NCI-H1417 treated with DMSO at 0.1 percent for 48 hours (cell line): ENCODE data around the gene PGD.
A peak's percentile ranks its signal among the peaks of the same experiment; 100 is the strongest.

Experiments used
- DNase-seq: peaks from one replicate; lab custom pipeline; 2025; lab: John Stamatoyannopoulos, UW

Gene PGD

DNA sequence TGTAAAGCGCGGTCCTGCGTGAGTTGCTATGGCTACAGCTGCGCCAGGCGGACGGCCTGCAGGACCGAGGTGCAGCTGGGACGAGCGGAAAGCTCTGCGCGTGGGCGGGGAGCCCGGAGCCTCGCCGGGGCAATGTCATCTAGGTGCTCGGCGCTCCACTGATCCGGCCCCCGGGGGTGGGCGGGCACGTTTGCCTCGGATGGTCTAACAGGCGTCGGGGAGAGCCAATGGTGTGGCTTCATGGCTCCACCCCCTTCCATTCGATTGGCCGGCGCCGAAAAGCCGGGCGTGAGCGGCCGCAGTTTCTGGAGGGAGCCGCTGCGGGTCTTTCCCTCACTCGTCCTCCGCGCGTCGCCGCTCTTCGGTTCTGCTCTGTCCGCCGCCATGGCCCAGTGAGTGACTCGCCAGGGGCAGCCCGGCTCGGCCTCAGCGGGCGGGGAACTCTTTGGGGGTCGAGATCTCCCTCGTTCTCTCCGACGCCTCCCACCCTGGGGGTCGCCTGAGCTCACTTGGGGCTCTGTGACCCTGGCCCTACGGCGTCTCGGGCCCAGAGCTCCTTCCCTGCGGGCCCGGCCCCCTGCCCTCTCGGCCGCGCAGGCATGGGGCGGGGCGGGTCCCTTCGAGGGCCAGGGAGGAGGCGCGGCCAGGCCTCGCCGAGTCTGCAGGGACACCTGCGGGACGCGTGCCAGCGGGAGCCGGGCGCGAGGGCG lies at the start of gene PGD:
TSS of gene PGD (plus strand) at position 331 of the 710 bp plus-strand sequence. CDS start at position 385, 54 bp downstream.
- DNase-seq: peak; percentile 85

DNA sequence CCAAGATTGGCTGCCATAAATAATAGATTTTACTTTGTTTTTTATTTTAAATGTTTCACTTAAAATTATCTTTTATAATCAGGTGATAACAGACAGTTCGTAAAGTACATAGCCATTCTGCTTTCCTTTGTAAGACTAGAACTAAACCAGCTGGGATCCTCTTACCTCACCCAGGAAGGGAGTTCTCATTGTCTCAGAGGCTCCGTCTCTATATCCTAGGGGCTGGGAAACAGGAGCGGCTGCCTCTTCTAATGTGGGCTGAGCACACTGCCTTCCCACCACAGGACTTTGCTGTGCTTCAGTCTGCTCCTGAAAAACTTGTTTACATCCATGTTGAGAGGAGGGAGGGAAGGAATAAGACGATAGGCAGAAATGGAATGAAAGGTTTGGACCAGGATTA lies 45.6 kb upstream of the PGD start:
- no peak for DNase-seq

DNA sequence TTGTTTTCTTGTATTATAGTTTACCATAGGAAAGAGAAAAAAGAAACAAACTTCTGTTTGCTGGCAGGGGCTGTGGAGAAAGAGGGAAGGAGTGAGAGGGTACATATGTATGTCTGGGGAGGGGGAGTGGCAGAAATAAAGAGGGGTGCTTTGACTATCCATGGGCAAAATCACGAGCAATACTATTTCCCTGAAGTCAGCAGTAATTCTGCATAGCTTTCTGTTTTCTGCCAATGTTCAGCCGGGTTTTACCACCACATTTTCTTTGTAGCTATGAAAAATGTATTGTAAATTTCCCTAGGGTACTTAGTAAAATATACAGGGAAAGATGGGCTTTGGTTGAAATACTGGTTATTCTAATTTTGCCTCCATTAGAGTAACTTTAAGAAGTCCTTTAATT lies 45.2 kb upstream of the PGD start:
- no peak for DNase-seq

DNA sequence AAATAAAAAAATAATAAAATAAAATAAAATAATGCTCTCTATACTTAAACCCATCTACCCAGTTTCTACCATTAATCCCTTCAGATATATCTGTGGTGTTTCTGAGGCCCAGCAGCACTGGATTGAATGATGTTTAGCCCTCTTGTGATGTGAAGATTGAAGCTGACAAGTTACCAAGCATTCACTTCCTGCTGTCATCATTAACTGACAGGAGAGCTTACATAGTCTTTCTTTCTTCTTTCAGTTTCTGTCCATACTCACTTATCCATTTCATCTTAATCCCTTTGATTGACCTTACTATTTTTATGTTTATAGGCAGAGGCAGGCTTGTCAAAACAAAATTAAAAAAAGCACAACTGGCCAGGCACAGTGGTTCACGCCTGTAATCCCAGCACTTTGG lies 38.8 kb upstream of the PGD start:
- DNase-seq: no peak

DNA sequence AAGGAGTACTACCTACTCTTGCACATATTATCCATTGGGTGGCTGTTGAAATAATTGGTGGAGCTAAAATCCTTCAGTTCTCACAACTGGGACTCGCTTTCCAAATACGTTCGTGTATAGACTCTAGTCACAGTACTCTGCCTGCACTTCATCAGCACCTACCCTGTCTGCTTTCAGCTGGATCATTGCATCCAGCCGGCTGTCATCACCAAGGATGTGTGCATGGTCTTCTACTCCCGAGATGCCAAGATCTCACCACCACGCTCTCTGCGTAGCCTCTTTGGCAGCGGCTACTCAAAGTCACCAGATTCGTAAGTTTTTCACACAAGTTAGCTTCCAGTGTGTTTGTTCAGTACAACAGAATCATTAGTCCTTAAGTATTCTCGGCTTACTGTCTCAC lies 37.3 kb upstream of the PGD start:
- no peak for DNase-seq

DNA sequence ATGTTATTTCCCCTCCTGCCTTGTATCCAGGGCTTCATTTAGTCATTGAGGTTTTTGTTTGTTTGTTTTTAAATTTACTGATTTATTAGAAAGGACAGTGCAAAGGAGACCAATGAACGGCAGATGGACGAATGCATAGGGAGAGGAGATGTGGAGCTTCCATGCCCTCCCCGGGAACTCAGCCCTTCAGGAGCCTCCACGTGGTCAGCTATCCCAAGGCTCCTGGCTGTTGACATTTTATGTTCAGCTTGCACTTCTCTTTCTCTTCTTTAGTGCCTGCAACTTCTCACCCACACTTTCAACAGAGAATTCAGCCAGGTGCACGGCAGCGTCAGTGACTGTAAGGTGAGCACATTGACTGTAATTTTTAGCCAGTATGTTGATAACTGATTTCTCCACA lies 30.7 kb upstream of the PGD start:
- DNase-seq: no peak

DNA sequence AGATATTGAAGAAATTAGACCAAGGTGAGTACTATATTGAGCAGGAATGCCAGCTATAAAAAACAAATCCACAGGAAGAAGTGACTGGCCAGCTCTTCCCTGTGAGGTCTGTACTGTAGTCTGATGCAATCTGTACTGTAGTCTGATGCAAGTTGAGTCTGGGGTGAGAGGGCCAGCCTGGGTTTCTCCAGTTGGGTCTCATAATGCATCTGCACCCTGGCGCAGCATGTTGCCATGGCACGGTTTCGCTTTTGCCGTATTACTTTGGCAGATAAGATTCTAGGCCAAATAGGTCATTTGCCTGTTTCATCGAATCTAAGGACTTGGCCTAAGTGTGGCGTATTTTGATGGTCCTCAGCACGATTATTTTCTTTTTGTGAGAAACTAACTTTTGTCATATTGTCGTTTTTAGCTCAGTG lies 24.4 kb upstream of the PGD start:
- DNase-seq: no peak

DNA sequence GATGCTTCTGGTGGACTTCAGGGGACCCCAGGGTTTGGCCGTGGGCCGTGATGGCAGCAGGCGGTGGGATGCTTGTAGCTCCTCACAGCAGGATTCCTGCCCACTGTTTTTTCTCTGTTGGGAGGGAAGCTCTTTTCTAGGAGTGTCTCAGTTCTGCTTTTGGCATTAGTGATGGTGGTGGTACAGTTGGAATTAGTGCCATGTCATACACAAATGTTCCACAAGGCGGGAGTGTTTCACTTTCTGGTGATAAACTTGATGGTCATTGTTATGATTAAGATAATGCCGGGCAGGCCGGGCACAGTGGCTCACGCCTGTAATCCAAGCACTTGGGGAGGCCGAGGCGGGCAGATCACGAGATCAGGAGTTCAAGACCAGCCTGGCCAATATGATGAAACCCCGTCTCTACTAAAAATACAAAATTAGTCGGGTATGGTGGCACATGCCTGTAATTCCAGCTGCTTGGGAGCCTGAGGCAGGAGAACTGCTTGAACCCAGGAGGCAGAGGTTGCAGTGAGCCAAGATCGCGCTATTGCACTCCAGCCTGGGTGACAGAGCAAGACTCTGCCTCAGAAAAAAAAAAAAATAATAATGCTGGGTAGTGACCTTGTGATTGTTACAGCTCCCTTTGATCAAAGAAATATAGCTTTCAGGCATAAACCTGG lies 21.4 kb upstream of the PGD start:
- peak; percentile 3 for DNase-seq

DNA sequence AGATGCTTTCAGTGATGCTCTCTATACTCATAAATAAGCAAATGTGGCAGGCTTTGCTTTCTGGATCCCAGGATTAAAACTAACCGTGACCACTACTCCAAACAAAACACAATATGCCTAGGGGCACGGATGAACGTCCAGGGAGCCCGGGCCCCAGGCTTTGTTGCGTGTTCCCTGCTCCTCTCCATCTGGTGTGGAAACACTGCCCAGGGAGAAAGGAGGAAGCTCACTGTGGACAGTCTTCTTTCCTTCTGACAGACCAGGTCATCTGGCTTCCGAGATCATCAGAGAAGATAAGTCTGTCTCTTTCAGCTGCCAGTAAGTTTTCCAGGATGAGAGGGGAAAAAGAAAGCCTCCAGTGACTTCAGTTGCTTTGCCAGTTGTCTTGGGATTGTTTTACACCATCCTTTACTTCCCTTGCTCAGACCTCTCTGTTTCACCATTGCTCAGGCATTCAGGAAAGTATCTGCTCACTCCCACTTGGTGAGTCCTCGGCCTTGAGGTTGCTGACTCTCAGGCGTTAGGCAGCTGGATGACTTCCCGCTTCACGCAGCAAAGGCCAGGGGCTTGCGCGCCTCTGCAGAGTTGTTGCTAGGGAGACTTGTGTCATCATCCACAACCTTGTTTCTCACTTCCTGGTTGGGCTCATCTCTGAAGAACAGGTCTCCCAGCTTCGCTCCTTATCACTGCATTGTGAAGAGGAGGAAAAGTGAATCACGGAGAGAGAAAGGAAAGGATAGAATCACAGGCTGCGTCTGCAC lies 20.6 kb upstream of the PGD start:
- DNase-seq: no peak

DNA sequence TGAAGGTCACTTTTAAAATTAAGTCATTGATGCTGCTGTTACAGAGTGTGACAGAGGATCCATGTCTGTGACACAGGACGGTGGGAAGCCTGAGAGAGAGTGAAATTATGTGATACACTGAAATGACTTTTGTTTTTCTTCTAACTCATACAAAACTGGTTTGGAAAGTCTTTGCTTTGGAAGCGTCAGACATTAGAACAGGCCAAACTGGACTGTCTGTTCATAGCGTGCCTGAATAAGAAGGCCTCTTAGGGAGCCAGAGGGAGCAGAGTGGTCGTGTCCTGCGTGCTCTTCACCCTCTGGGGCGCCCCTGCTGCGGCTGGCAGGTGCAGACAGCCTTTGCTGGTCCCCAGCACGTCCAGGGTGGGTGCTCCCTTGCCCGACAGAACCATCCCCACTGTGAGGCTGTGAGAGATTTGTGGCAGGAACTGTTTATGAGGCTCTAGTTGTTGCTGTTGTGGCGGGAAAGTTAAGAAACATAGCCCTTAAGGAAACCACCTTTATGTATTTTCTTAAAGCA lies 19.7 kb upstream of the PGD start:
- DNase-seq: no peak

DNA sequence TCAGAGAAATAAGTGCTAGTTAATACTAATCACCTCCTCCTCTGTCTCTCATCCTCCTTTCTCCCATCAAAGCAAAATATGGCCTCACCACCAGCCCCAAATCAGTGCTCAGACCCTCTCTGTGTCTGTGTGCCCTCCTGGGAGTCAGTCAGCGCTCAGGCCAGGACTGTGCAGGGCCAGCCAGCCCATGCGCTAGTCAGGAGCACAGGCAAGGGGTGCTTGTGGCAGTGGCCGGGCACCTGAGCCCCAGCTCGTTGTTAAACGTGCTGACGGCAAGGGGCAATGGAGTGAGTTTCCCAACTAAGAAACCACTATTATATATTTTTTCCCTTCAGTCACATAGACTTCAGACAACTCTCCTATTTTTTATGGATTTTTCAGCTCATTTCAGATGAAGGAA lies 19.2 kb upstream of the PGD start:
- DNase-seq: no peak

DNA sequence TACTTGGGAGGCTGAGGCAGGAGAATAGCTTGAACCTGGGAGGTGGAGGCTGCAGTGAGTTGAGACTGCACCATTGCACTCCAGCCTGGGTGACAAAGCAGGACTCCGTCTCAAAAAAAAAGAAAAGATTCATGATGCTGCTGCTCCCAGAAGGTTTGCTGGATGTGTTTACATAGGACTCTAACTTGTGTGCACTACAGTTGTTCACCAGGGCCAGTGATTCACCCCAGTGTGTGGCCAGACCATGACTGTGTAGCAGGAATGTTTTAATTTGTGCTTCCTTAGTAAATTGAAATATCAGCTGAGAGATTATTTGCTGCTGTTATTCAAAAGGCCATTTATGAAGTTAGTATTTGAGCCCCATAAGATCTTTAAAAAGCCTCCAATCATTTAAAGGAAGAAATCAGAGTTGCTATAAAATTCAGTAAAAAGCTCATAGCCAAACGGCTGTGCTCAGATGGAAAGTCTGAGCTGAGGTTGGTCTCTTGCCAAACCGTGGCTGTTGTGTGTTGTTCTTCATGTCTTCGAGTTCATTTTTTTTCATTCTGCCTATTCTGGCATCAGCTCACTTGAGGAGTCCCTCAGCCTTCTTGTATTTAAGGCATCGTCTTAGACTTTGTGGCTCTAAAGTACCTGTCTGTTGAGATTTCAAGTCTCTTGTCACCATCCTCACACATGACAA lies 18.1 kb upstream of the PGD start:
- no peak for DNase-seq

DNA sequence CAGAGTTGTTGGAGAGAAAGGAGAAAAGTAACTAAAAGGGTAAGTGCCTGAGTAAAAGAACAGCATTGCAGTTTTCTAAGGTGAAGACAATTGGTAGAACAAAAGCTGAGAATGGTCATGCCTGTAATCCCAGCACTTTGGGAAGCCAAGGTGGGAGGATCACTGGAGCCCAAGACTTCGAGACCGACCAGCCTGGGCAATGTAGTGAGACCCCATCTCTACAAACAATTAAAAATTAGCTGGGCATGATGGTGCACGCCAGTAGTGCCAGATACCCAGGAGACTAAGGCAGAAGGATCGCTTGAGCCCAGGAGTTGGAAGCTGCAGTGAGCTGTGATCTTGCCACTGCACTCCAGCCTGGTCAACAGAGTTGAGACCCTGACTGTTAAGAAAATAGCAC lies 15.2 kb upstream of the PGD start:
- no peak for DNase-seq

DNA sequence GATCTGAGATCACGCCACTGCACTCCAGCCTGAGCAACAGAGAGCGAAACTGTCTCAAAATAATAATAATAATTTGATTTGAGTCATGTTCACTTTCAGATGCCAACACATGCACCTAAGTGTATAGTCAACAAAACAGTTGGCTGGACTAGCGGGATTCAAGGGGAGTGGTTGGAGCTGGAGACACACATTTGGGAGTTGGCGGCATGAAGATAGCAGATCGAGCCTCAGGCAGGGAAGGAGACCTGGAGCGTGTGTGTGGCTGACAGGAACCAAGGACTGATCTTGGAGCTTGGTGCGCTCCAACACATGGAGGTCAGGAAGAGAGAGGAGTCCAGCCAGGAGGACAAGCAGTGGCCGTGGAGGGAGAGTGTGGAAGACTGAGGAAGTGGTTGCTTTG lies 14.6 kb upstream of the PGD start:
- DNase-seq: no peak

DNA sequence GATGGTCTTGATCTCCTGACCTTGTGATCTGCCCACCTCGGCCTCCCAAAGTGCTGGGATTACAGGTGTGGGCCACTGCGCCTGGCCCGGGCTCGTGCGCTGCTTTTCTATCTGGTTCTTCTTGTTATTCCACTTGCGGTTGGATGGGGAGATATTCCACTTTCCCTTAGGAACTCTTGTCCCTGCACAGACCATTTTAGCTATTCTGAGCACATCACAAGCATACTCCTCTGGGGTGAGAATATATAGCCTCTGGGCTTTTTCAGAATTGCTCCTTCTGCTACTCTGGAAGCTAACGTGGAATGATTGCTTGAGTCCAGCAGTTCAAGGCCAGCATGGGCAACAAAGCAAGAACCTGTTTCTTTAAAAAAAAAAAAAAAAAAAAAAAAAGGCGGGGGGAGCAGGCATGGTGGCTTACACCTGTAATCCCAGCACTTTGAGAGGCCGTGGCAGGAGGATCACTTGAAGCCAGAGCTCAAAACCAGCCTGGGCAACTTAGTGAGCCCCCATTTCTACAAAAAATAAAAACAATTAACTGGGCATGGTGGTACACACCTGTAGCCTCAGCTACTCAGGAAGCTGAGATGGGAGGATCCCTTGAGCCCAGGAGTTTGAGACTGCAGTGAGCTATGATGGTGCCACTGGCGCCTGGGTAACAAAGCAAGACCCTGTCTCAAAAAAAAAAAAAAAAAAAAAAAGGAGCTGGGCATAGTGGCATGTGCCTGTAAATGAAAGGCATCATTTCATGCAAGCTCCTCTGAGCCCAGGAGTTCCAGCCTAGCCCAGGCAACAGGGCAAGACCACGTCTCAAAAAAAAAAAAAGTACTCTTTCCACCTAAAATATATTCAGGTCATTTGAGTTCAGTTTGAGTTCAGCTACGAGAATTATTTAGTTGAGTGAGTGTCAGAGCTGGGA lies 11.8 kb upstream of the PGD start:
- DNase-seq: no peak

DNA sequence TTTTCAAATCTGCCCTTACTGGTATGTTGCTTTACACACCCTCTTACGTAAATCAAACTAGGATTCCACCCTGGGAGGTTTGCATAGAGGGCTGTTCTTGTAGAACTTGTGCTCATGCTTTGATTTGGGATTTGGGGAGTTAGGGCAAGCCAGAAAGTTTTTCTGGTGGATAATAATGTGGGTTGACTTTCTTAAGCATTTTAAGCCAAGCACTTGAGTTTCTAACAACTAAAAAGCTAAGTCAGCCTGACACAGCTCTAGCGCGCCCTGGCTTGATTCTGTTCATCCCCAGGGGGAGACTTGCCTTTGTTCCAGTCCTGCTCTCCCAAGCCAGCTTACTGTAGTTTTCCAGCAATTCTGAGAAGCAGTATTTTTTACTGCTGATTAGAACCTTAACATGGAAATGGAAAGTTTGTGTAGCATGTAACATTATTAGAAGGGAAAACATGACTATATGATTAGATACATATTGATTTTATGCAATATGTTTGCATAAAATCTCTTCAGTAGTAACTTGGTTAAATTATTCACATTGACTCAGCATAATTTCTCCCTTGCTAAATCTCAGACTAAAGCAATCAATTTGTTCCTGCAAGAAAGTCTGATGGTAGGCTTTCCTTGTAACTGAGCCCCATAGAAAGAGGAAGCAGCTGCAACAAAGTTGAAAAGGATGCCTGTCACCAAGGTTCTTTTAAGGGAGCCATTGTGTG lies 11.0 kb upstream of the PGD start:
- DNase-seq: no peak

DNA sequence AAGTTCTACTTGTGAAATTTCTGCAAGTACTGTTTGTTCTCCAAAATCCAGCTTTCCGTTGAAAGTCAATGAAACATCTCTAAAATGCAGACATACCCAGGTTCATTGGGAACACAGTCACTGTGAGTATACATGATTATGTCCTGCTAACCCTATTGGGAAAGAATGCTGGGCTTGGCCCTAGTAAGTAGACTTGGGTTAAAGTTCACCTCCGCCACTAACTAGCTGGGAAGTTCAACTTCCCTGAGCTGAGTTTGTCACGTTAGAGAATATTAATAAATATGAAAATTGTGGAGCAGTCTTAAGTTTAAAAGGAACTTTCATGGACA lies 10.5 kb upstream of the PGD start:
- DNase-seq: no peak

DNA sequence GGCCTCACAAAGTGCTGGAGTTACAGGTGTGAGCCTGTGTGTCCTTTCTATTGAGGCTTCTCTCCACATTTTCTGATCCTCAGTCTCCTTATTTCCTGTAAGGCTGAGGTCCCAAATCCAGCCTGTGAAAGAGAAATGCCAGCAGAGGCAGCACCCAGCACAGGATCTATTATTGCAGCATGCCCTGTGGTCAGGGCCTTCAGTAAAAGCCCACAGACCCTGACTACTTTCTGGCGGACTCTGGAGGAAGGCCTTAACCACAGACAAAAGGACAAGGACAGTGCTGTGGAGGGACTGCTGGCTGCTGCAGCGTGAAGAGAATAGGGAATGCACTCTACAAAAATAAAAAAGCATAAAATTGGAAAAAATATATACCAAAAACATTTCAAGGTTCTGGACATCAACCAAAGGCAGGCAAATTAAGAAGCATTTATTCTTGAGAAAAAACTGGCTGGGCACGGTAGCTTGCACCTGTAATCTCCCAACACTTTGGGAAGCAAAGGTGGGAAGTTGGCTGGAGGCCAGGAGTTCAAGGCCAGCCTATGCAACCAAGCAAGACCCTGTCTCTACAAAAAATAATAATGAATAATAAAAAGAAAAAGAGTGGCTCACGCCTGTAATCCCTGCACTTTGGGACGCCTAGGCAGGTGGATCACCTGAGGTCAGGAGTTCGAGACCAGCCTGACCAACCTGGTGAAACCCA lies 9.4 kb upstream of the PGD start:
- DNase-seq: no peak

DNA sequence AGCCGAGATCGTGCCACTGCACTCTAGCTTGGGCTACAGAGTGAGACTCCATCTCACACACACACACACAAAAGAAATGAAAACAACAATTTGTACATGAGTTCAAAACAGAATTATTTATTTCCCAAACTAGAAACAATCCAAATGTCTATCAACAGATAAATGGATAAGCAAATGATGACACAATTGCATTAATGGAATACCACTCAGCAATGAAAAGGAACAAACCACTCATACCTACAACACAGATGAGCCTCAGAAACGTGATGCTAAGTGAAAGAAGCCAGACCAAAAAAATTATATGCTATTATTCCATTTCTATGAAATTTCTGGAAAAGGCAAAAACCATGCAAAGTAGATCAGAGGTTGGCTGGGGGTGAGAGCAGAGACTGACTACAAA lies 2.0 kb upstream of the PGD start:
- DNase-seq: no peak

DNA sequence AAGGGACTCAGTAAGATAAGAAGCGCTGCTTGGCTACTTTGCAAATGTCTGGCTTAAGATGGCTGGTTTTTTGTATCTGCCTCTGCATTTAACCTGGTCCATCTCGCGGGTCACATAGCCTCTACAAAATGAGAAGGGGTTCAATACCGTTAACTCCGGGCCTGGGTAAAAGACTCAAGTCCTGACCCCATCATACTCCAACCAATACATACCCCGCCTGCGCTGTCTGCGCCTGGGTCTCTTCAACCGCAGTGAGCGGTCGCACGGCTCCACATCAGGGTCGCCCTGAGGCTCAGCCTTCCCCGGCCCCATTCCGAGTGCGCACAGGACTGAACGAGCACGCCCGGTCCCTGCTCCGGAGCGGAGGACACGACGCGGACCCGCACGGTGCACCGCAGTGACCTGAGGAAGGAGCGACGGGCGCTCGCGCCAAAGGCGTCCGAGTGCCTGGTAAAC lies 558 bp upstream of the PGD start:
- no peak for DNase-seq
